CD14-positive monocyte (primary cell): Measurements from ENCODE around the gene CPEB2. TPM values are rescaled to one million over a fixed set of nuclear protein-coding genes. Genes with fewer than 3 reads are reported as not detected.

Experiments used
- DNase-seq, 3 donors: peaks; one replicate each; pipeline ENCODE4 v3.0.0-alpha.2; 2011 to 2022
- H2AFZ ChIP-seq: 2 replicates; pipeline ENCODE4 v1.6.0; 2012; ENCODE audit warnings: mild to moderate bottlenecking, low read depth, low read length, inconsistent platforms; ENCODE audit not compliant: insufficient read depth, poor library complexity, severe bottlenecking
- H3K27ac ChIP-seq, 2 donors: 1 replicate in 1 of 2; 2 replicates in 1 of 2; pipeline ENCODE4 v1.5.1; 2012 to 2013; ENCODE audit warnings: low read length in 2 of 2, control low read depth in 1 of 2, inconsistent platforms in 1 of 2, low read depth in 1 of 2, mild to moderate bottlenecking in 1 of 2
- H3K27me3 ChIP-seq, 2 donors: one replicate each; pipeline versions ENCODE4 v1.6.0 to v1.6.1; 2011 to 2013; ENCODE audit warnings: low read length in 2 of 2; ENCODE audit not compliant: control insufficient read depth in 2 of 2, insufficient read depth in 2 of 2
- H3K36me3 ChIP-seq, 2 donors: replicated peaks in 1 of 2; 1 replicate in 1 of 2; 2 replicates in 1 of 2; pipeline versions ENCODE4 v1.5.1 to v1.6.1; 2012 to 2013; ENCODE audit warnings: low read length in 2 of 2, control low read depth in 1 of 2, inconsistent platforms in 1 of 2, mild to moderate bottlenecking in 1 of 2; ENCODE audit not compliant: insufficient read depth in 2 of 2, control insufficient read depth in 1 of 2
- H3K4me1 ChIP-seq, 2 donors: 1 replicate in 1 of 2; 2 replicates in 1 of 2; pipeline versions ENCODE4 v1.5.1 to v1.6.1; 2012 to 2013; ENCODE audit warnings: low read length in 2 of 2, control low read depth in 1 of 2, inconsistent platforms in 1 of 2, mild to moderate bottlenecking in 1 of 2, moderate library complexity in 1 of 2; ENCODE audit not compliant: insufficient read depth in 2 of 2, control insufficient read depth in 1 of 2
- H3K4me2 ChIP-seq: replicated peaks from 2 replicates; pipeline ENCODE3; 2012; ENCODE audit warnings: low read length, moderate library complexity, mild to moderate bottlenecking; ENCODE audit not compliant: poor library complexity, severe bottlenecking; ENCODE audit errors: extremely low read depth
- H3K4me3 ChIP-seq, 3 experiments: fragments of 200-600 bp in 1 of 3; sonication (generic) in 1 of 3; replicated peaks in 1 of 3; 1 replicate in 2 of 3; 2 replicates in 1 of 3; pipeline ENCODE4 v1.5.1; 2011 to 2013; ENCODE audit warnings: low read length in 3 of 3, mild to moderate bottlenecking in 3 of 3, control low read depth in 2 of 3, low read depth in 2 of 3, inconsistent platforms in 1 of 3, moderate library complexity in 1 of 3
- H3K79me2 ChIP-seq: 2 replicates; pipeline ENCODE4 v1.6.0; 2012; ENCODE audit warnings: mild to moderate bottlenecking, control low read depth, inconsistent platforms, low read length, moderate library complexity; ENCODE audit not compliant: insufficient read depth
- H3K9ac ChIP-seq: 2 replicates; pipeline ENCODE4 v1.6.0; 2017; ENCODE audit warnings: low read length, mild to moderate bottlenecking; ENCODE audit not compliant: insufficient read depth, poor library complexity, severe bottlenecking
- H3K9me3 ChIP-seq, 2 donors: replicated peaks in 1 of 2; 1 replicate in 1 of 2; 2 replicates in 1 of 2; pipeline versions ENCODE4 v1.5.1 to v1.6.1; 2012 to 2013; ENCODE audit warnings: low read length in 2 of 2, control low read depth in 1 of 2; ENCODE audit not compliant: control insufficient read depth in 1 of 2, insufficient read depth in 1 of 2
- H4K20me1 ChIP-seq: 2 replicates; pipeline ENCODE4 v1.6.0; 2012; ENCODE audit warnings: mild to moderate bottlenecking, low read length, control low read depth, moderate library complexity; ENCODE audit not compliant: insufficient read depth
- H3K27ac Mint-ChIP-seq, 7 donors: one replicate each; pipeline ENCODE4 v1.8.0; 2020; ENCODE audit warnings: mild to moderate bottlenecking in 7 of 7, mixed read lengths in 7 of 7, moderate library complexity in 6 of 7, inconsistent platforms in 2 of 7
- H3K27me3 Mint-ChIP-seq, 3 donors: one replicate each; pipeline ENCODE4 v1.8.0; 2021 to 2022; ENCODE audit warnings: low read depth in 3 of 3, mild to moderate bottlenecking in 3 of 3, mixed read lengths in 3 of 3, moderate library complexity in 3 of 3, inconsistent platforms in 1 of 3
- H3K36me3 Mint-ChIP-seq, 2 donors: one replicate each; pipeline ENCODE4 v1.8.0; 2020; ENCODE audit warnings: mixed read lengths in 2 of 2, inconsistent platforms in 1 of 2, mild to moderate bottlenecking in 1 of 2
- H3K4me1 Mint-ChIP-seq: one replicate; pipeline ENCODE4 v1.8.0; 2020; ENCODE audit warnings: mild to moderate bottlenecking, mixed read lengths
- H3K4me3 Mint-ChIP-seq, 2 donors: one replicate each; pipeline ENCODE4 v1.8.0; 2020; ENCODE audit warnings: mild to moderate bottlenecking in 2 of 2, mixed read lengths in 2 of 2, moderate library complexity in 1 of 2
- H3K9me3 Mint-ChIP-seq, 7 donors: one replicate each; pipeline ENCODE4 v1.8.0; 2020 to 2022; ENCODE audit warnings: mixed read lengths in 7 of 7, mild to moderate bottlenecking in 6 of 7, moderate library complexity in 6 of 7, inconsistent platforms in 2 of 7
- CTCF ChIP-seq: fragments of 200-600 bp; IDR thresholded peaks from one replicate; pipeline ENCODE4 v1.8.0; 2022; ENCODE audit warnings: antibody characterized with exemption, mild to moderate bottlenecking
- WGBS: methylation state at CpG from one replicate; pipeline ENCODE4 v1.1.5; 2013; ENCODE audit warnings: missing lambda C conversion rate; ENCODE audit not compliant: insufficient coverage; 5-methylcytosine and 5-hydroxymethylcytosine counted together
- intact Hi-C, 2 donors: fragments of 100-400 bp; cut with micrococcal nuclease; formaldehyde crosslinking; loops; one replicate each; pipeline versions ENCODE4 v1.15.0 to v1.15.1; 2023
- polyA plus RNA-seq, 3 donors: library from polyadenylated mRNA; depleted of rRNA in 1 of 3; unstranded in 2 of 3; stranded (reverse) in 1 of 3; fragments of 300-500 nt in 2 of 3; fragments of >200 nt in 1 of 3; fragmentation: Illumina TruSeq in 2 of 3; gene quantifications; 1 replicate in 2 of 3; 2 replicates in 1 of 3; pipeline ENCODE4 v1.2.3, GENCODE V29; 2012 to 2021

The CPEB2 gene
- polyA plus RNA-seq, 3 donors = 1.6 to 8.2 (median 1.7) TPM

GRCh38 chr4:15001248-15001868 is 923 bp upstream of the CPEB2 start:
- WGBS = under 1% methylated on average over 32 of the region's 32 CpGs
- TF ChIP-seq CTCF = no peak
- H3K36me3 ChIP-seq = no peaks in the 10 kb centered on the region
- peak overlapping the region; percentile 90 to 93 for H3K4me3 Mint-ChIP-seq
- H3K4me3 ChIP-seq = peak overlapping the region; percentile 70 to 98 (median 95)
- H2AFZ ChIP-seq = peak overlapping the region; percentile 83
- H3K27ac ChIP-seq = peak overlapping the region; percentile 99 to 100
- H3K27me3 ChIP-seq = no peaks in the 10 kb centered on the region
- peak; percentile 44 to 68 (median 66) for DNase-seq
- H3K4me1 Mint-ChIP-seq = peaks cover 21% of the 10 kb centered on the region
- H3K4me2 ChIP-seq = peak overlapping the region; percentile 92
- peaks cover 0 to 4% (median 0%) of the 10 kb centered on the region in 3 donors for H3K27me3 Mint-ChIP-seq
- peaks cover 16% of the 10 kb centered on the region for H4K20me1 ChIP-seq
- no peaks in the 10 kb centered on the region for H3K9me3 ChIP-seq
- H3K36me3 Mint-ChIP-seq = peaks cover 0 to 1% of the 10 kb centered on the region in 2 donors
- intact Hi-C loops = loop anchor here (5.0 to 10.0 kb wide), 6 partner anchors 124 to 1517 kb away; partner anchors contain the start of genes BOD1L1 (in 2 of the 2), BST1 (in 1 of the 2), FBXL5 (in 1 of the 2) and RAB28 (in 1 of the 2)
- peak overlapping the region; percentile 94 to 97 (median 96) for H3K27ac Mint-ChIP-seq
- peak overlapping the region; percentile 99 for H3K9ac ChIP-seq
- peaks cover 0 to 3% (median 0%) of the 10 kb centered on the region in 7 donors for H3K9me3 Mint-ChIP-seq
- peaks cover 8 to 11% of the 10 kb centered on the region in 2 donors for H3K4me1 ChIP-seq
- H3K79me2 ChIP-seq = peaks cover 25% of the 10 kb centered on the region

GRCh38 chr4:15002659-15003400 is 549 bp downstream of the CPEB2 start:
- Histone ChIP-seq H3K9ac (peak overlapping the region; percentile 99), H2AFZ (peak overlapping the region; percentile 83), H3K9me3 (no peaks in the 10 kb centered on the region), H3K36me3 (peaks cover 6 to 9% of the 10 kb centered on the region in 2 donors), H3K27ac (peak overlapping the region; percentile 99 to 100), H3K4me3 (peak overlapping the region; percentile 70 to 98 (median 95)), H3K79me2 (peaks cover 40% of the 10 kb centered on the region), H4K20me1 (peaks cover 31% of the 10 kb centered on the region), H3K4me2 (peak overlapping the region; percentile 92), H3K27me3 (no peaks in the 10 kb centered on the region), H3K4me1 (peaks cover 8 to 18% of the 10 kb centered on the region in 2 donors)
- WGBS = under 1% methylated on average over 73 of the region's 74 CpGs
- intact Hi-C loops = loop anchor here (5.0 to 10.0 kb wide), 6 partner anchors 126 to 1518 kb away; partner anchors contain the start of genes BOD1L1 (in 2 of the 2), BST1 (in 1 of the 2), FBXL5 (in 1 of the 2) and RAB28 (in 1 of the 2)
- no peak for TF ChIP-seq CTCF
- no peaks in the 10 kb centered on the region for H3K9me3 Mint-ChIP-seq
- peak overlapping the region; percentile 83 for H3K4me3 Mint-ChIP-seq
- H3K27ac Mint-ChIP-seq = peak overlapping the region; percentile 95 to 98 (median 97)
- peak; percentile 83 to 90 (median 85) for DNase-seq
- peaks cover 0 to 4% (median 0%) of the 10 kb centered on the region in 3 donors for H3K27me3 Mint-ChIP-seq
- H3K36me3 Mint-ChIP-seq = peaks cover 5 to 6% of the 10 kb centered on the region in 2 donors
- peaks cover 24% of the 10 kb centered on the region for H3K4me1 Mint-ChIP-seq
